Colonic mucosa (tissue), 4 donors: ENCODE data around the gene RGS3. TPM values are rescaled to one million over a fixed set of nuclear protein-coding genes. Genes with fewer than 3 reads are reported as not detected.

Experiments used
- DNase-seq: peaks from one replicate; pipeline ENCODE4 v3.0.0-alpha.2; 2020
- H3K27ac ChIP-seq: fragments of 200-600 bp; one replicate; pipeline ENCODE4 v1.8.0; 2021
- H3K27me3 ChIP-seq: fragments of 200-600 bp; one replicate; pipeline ENCODE4 v1.8.0; 2021
- H3K36me3 ChIP-seq: fragments of 200-600 bp; one replicate; pipeline ENCODE4 v1.8.0; 2021
- H3K4me1 ChIP-seq: fragments of 200-600 bp; one replicate; pipeline ENCODE4 v1.8.0; 2021; ENCODE audit warnings: mild to moderate bottlenecking
- H3K4me3 ChIP-seq: fragments of 200-600 bp; one replicate; pipeline ENCODE4 v1.8.0; 2021
- H3K9ac ChIP-seq, 2 donors: one replicate each; pipeline ENCODE4 v1.7.0; 2013; ENCODE audit warnings: control low read depth in 2 of 2, low read depth in 2 of 2, low read length in 2 of 2
- H3K9me3 ChIP-seq: fragments of 200-600 bp; one replicate; pipeline ENCODE4 v1.8.0; 2021
- CTCF ChIP-seq: fragments of 200-600 bp; IDR thresholded peaks from one replicate; pipeline ENCODE4 v1.8.0; 2022; ENCODE audit warnings: antibody characterized with exemption, mild to moderate bottlenecking
- intact Hi-C: fragments of 100-400 bp; cut with DNase I; formaldehyde crosslinking; loops from one replicate; pipeline ENCODE4 v1.14.1; 2022
- total RNA-seq, 2 donors: library from RNA; stranded (reverse); fragmentation: NEBNext Ultra II Directional in 1 of 2; extraction: Animal tissue kit (Norgen Biotek cat#: 25700) in 1 of 2; gene quantifications; one replicate each; pipeline ENCODE4 v1.2.1, GENCODE V29; 2021
- donor health status: healthy.
- donor health status: DM: no; HTN: no; CAD: no.
- donor health status: DM: no; HTN: no; CAD: no.

The RGS3 gene
- total RNA-seq, 2 donors from 2014 or later = 67.4 to 71.1 TPM

- H3K9me3 ChIP-seq = no peaks in the 10 kb centered on the region
- no peak for TF ChIP-seq CTCF
- H3K4me3 ChIP-seq = no peak overlapping the region
- H3K27ac ChIP-seq = no peak overlapping the region
- DNase-seq = no peak
- H3K27me3 ChIP-seq = no peaks in the 10 kb centered on the region
- H3K4me1 ChIP-seq = no peaks in the 10 kb centered on the region
- no peak overlapping the region for H3K9ac ChIP-seq
- intact Hi-C loops = no loop called here
- no peaks in the 10 kb centered on the region for H3K36me3 ChIP-seq
Measured at GRCh38 chr9:113456235-113456634, 7.3 kb upstream of the RGS3 start.

GRCh38 chr9:113461285-113461684 lies 2.2 kb upstream of the RGS3 start:
- intact Hi-C loops = loop anchor here (5.0 kb wide), 1 partner anchor 196 kb away; no protein-coding TSS in a partner anchor
- no peak overlapping the region for H3K9ac ChIP-seq
- TF ChIP-seq CTCF = no peak
- no peaks in the 10 kb centered on the region for H3K36me3 ChIP-seq
- H3K27me3 ChIP-seq = no peaks in the 10 kb centered on the region
- no peak overlapping the region for H3K4me3 ChIP-seq
- no peak overlapping the region for H3K27ac ChIP-seq
- H3K4me1 ChIP-seq = no peaks in the 10 kb centered on the region
- DNase-seq = no peak
- no peaks in the 10 kb centered on the region for H3K9me3 ChIP-seq

- no peak overlapping the region for H3K4me3 ChIP-seq
- H3K27me3 ChIP-seq = no peaks in the 10 kb centered on the region
- no peak for TF ChIP-seq CTCF
- intact Hi-C loops = loop anchor here (5.0 kb wide), 1 partner anchor 195 kb away; no protein-coding TSS in a partner anchor
- no peak overlapping the region for H3K9ac ChIP-seq
- H3K27ac ChIP-seq = no peak overlapping the region
- DNase-seq = no peak
- H3K9me3 ChIP-seq = no peaks in the 10 kb centered on the region
- H3K4me1 ChIP-seq = no peaks in the 10 kb centered on the region
- no peaks in the 10 kb centered on the region for H3K36me3 ChIP-seq
Measured at GRCh38 chr9:113461943-113462342, 1.6 kb upstream of the RGS3 start.

GRCh38 chr9:113462781-113463286 lies 693 bp upstream of the RGS3 start:
- H3K9ac ChIP-seq = peak overlapping the region in 1 of 2 donors; percentile 19
- intact Hi-C loops = loop anchor here (5.0 kb wide), 1 partner anchor 194 kb away; no protein-coding TSS in a partner anchor
- TF ChIP-seq CTCF = no peak

GRCh38 chr9:113464286-113464660 lies 746 bp downstream of the RGS3 start:
- intact Hi-C loops = loop anchor here (5.0 kb wide), 1 partner anchor 193 kb away; no protein-coding TSS in a partner anchor
- Histone ChIP-seq H3K27me3 (no peaks in the 10 kb centered on the region), H3K4me1 (no peaks in the 10 kb centered on the region), H3K9ac (peak overlapping the region in 1 of 2 donors; percentile 61), H3K36me3 (no peaks in the 10 kb centered on the region), H3K4me3 (peak overlapping the region; percentile 60), H3K27ac (peak overlapping the region; percentile 25), H3K9me3 (no peaks in the 10 kb centered on the region)
- DNase-seq = no peak
- TF ChIP-seq CTCF = no peak

More at GRCh38 chr9:113462781-113463286, 693 bp upstream of the RGS3 start:
- H3K4me3 ChIP-seq = no peak overlapping the region
- H3K36me3 ChIP-seq = no peaks in the 10 kb centered on the region
- no peaks in the 10 kb centered on the region for H3K4me1 ChIP-seq
- H3K9me3 ChIP-seq = no peaks in the 10 kb centered on the region
- H3K27me3 ChIP-seq = no peaks in the 10 kb centered on the region
- no peak for DNase-seq
- H3K27ac ChIP-seq = no peak overlapping the region
